ENCODE measurements around the gene SIDT1.

GRCh38 chr3:113602836-113603235 is 70.5 kb downstream of the SIDT1 start:
- no peak for TF ChIP-seq POLR2A (IDR thresholded peaks at IDR 0.05; ENCODE audit: low read length)
- TF ChIP-seq GATA1 (IDR thresholded peaks at IDR 0.05; ENCODE audit: low read depth, low read length) = no peak

Data from erythroblast (primary cell).